Kidney (tissue), 14 donors: ENCODE results near the gene KHDC4. TPM values are rescaled to one million over a fixed set of nuclear protein-coding genes. Genes with fewer than 3 reads are reported as not detected.
"Not testable (repeated sequence)": the region's sequence is repeated elsewhere in the genome, so short reads cannot be mapped to it uniquely, and the experiment has no call there.

Experiments used
- DNase-seq, 5 donors: peaks; one replicate each; pipeline ENCODE4 v3.0.0-alpha.2; 2013 to 2020
- FAIRE-seq: peaks from 2 replicates; lab custom pipeline; 2012; peaks lifted over from hg19 to GRCh38; lab: Jason Lieb, UNC
- H3K27ac ChIP-seq, 2 donors: one replicate each; pipeline ENCODE4 v1.7.0; 2013; ENCODE audit warnings: low read depth in 2 of 2, low read length in 2 of 2, inconsistent platforms in 1 of 2
- H3K27me3 ChIP-seq: one replicate; pipeline ENCODE4 v1.7.1; 2013; ENCODE audit warnings: low read length, inconsistent platforms; ENCODE audit not compliant: control insufficient read depth, insufficient read depth
- H3K36me3 ChIP-seq, 3 donors: one replicate each; pipeline versions ENCODE4 v1.7.0 to v1.7.1; 2013; ENCODE audit warnings: low read length in 3 of 3, control low read depth in 1 of 3, inconsistent platforms in 1 of 3; ENCODE audit not compliant: insufficient read depth in 3 of 3, control insufficient read depth in 2 of 3
- H3K4me1 ChIP-seq, 3 donors: one replicate each; pipeline versions ENCODE4 v1.7.0 to v1.7.1; 2013; ENCODE audit warnings: low read length in 3 of 3, inconsistent platforms in 1 of 3, low read depth in 1 of 3; ENCODE audit not compliant: control insufficient read depth in 2 of 3, insufficient read depth in 2 of 3
- H3K4me3 ChIP-seq, 3 donors: one replicate each; pipeline versions ENCODE4 v1.7.0 to v1.8.1; 2013; ENCODE audit warnings: low read length in 3 of 3, control low read depth in 1 of 3, inconsistent platforms in 1 of 3
- H3K9ac ChIP-seq, 3 donors: one replicate each; pipeline versions ENCODE4 v1.7.0 to v1.7.1; 2013; ENCODE audit warnings: low read length in 3 of 3, control low read depth in 1 of 3, inconsistent platforms in 1 of 3
- H3K9me3 ChIP-seq, 3 donors: one replicate each; pipeline versions ENCODE4 v1.7.0 to v1.7.1; 2013; ENCODE audit warnings: low read length in 3 of 3, control low read depth in 1 of 3, inconsistent platforms in 1 of 3; ENCODE audit not compliant: control insufficient read depth in 2 of 3, insufficient read depth in 1 of 3
- CTCF ChIP-seq: IDR thresholded peaks from 3 replicates; pipeline ENCODE4 v1.5.1; 2012; ENCODE audit warnings: mild to moderate bottlenecking, moderate library complexity, borderline replicate concordance; ENCODE audit not compliant: insufficient read depth; ENCODE audit errors: extremely low read depth
- intact Hi-C: fragments of 100-400 bp; cut with DNase I; formaldehyde crosslinking; loops from one replicate; pipeline ENCODE4 v1.11.1; 2022
- polyA plus RNA-seq: library from polyadenylated mRNA; stranded (reverse); fragments of 350-450 nt; fragmentation: Illumina TruSeq; extraction: RNeasy Lipid Tissue Mini Kit (QIAGEN cat#74804); gene quantifications from one replicate; pipeline ENCODE4 v1.2.3, GENCODE V29; 2014; ENCODE audit warnings: low read depth, low replicate concordance; ENCODE audit not compliant: insufficient read depth
- total RNA-seq: library from RNA; stranded (reverse); fragmentation: NEBNext Ultra II Directional; extraction: Animal tissue kit (Norgen Biotek cat#: 25700); gene quantifications from one replicate; pipeline ENCODE4 v1.2.1, GENCODE V29; 2021
- donor health status: control.
- donor health status: control.
- donor health status: control.
- donor health status: control.
- donor health status: control.
- donor health status: DM: yes; HTN: yes; CAD: no.
- donor health status: Normal renal cell carcinoma (clear cell type).

Gene KHDC4
- total and polyA plus RNA-seq, 2 donors from 2014 or later, result 19.8 to 57.4 TPM

DNA sequence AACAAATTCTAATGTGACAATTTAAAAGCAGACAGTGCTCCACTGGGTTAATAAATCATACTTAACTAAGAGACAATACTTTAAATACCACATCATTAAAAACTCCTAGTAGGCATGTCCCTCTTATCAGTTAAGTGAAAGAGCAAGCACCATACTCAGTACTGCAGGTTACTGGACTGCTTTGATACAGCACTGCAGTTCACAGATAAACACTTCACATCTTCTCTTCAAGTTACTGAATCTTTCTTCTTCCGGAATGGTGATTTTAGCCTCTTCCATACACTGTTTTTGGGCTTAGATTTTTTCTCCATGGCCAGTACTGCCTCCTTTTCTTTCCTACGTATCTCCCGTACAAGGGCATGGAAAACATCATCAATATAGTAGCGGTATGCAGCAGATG, 34.1 kb downstream of the KHDC4 start:
- H3K9ac ChIP-seq, result no peak overlapping the region
- no peak overlapping the region for H3K4me3 ChIP-seq
- DNase-seq, result no peak
- no peak overlapping the region for H3K27ac ChIP-seq
- H3K4me1 ChIP-seq, result no peaks in the 10 kb centered on the region
- no peak for TF ChIP-seq CTCF
- H3K9me3 ChIP-seq, result no peaks in the 10 kb centered on the region
- no peak for FAIRE-seq
- peaks cover 3 to 52% (median 36%) of the 10 kb centered on the region in 3 donors for H3K36me3 ChIP-seq
- no peaks in the 10 kb centered on the region for H3K27me3 ChIP-seq
- intact Hi-C loops, result no loop called here

GRCh38 chr1:155899683-155900082, 34.5 kb downstream of the KHDC4 start:
- Histone ChIP-seq H3K9me3 (no peaks in the 10 kb centered on the region), H3K4me3 (no peak overlapping the region), H3K4me1 (no peaks in the 10 kb centered on the region), H3K27ac (no peak overlapping the region), H3K27me3 (no peaks in the 10 kb centered on the region), H3K36me3 (peaks cover 3 to 47% (median 32%) of the 10 kb centered on the region in 3 donors), H3K9ac (no peak overlapping the region)
- intact Hi-C loops, result no loop called here
- no peak for TF ChIP-seq CTCF
- DNase-seq, result no peak
- FAIRE-seq, result no peak

- FAIRE-seq (no peak), DNase-seq (no peak)
- Histone ChIP-seq H3K4me3 (no peak overlapping the region), H3K27ac (no peak overlapping the region), H3K27me3 (no peaks in the 10 kb centered on the region), H3K9me3 (no peaks in the 10 kb centered on the region), H3K9ac (no peak overlapping the region), H3K4me1 (peaks cover 0 to 2% (median 0%) of the 10 kb centered on the region in 3 donors), H3K36me3 (peaks cover 3 to 39% (median 24%) of the 10 kb centered on the region in 3 donors)
- TF ChIP-seq CTCF, result no peak
- intact Hi-C loops, result no loop called here
Measured at GRCh38 chr1:155898888-155899287, 35.3 kb downstream of the KHDC4 start.

- Histone ChIP-seq H3K4me3 (no peak overlapping the region), H3K9ac (no peak overlapping the region), H3K27ac (no peak overlapping the region), H3K27me3 (no peaks in the 10 kb centered on the region), H3K9me3 (no peaks in the 10 kb centered on the region), H3K4me1 (peaks cover 0 to 10% (median 5%) of the 10 kb centered on the region in 3 donors), H3K36me3 (peaks cover 3 to 36% (median 21%) of the 10 kb centered on the region in 3 donors)
- intact Hi-C loops, result no loop called here
- no peak for FAIRE-seq
- no peak for TF ChIP-seq CTCF
- DNase-seq, result no peak
Measured at GRCh38 chr1:155897746-155898145, 36.5 kb downstream of the KHDC4 start.

GRCh38 chr1:155896476-155896875, 37.7 kb downstream of the KHDC4 start:
- H3K4me3 ChIP-seq, FAIRE-seq, intact Hi-C loops: not testable (repeated sequence)

DNA sequence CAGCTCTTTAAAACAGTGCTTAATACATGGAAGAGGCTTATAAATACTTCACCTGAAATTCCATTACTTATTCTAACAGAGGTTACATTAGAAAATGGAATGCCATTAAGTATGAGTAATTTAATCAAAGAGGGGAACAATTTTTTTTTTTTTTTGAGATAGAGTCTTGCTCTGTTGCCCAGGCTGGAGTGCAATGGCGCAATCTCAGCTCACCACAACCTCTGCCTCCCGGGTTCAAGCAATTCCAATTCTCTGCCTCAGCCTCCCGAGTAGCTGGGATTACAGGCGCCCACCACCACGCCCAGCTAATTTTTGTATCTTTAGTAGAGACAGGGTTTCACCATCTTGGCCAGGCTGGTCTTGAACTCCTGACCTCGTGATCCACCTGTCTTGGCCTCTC, 38.6 kb downstream of the KHDC4 start:
- H3K9ac ChIP-seq, H3K27ac ChIP-seq, DNase-seq, H3K4me3 ChIP-seq, FAIRE-seq, H3K9me3 ChIP-seq, intact Hi-C loops, H3K27me3 ChIP-seq: not testable (repeated sequence)
- Histone ChIP-seq H3K4me1 (peaks cover 5 to 13% (median 8%) of the 10 kb centered on the region in 3 donors), H3K36me3 (peaks cover 3 to 27% (median 17%) of the 10 kb centered on the region in 3 donors)

More at GRCh38 chr1:155896476-155896875, 37.7 kb downstream of the KHDC4 start:
- not testable (repeated sequence) for H3K9me3 ChIP-seq, H3K27me3 ChIP-seq, H3K27ac ChIP-seq, H3K9ac ChIP-seq, DNase-seq
- peaks cover 3 to 34% (median 18%) of the 10 kb centered on the region in 3 donors for H3K36me3 ChIP-seq
- peaks cover 5 to 13% (median 8%) of the 10 kb centered on the region in 3 donors for H3K4me1 ChIP-seq
